Fibroblast of mammary gland (primary cell): Measurements from ENCODE around the gene CHD9.

Experiments used
- DNase-seq: peaks from one replicate; pipeline ENCODE4 v3.0.0-alpha.2; 2010; ENCODE audit warnings: low read depth
- H3K4me3 ChIP-seq: 2 replicates; pipeline ENCODE4 v1.5.1; 2011; ENCODE audit warnings: low read depth, mild to moderate bottlenecking, low read length, moderate library complexity; ENCODE audit not compliant: control insufficient read depth
- TF ChIP-seq, protein P1 (sequence below): conservative IDR thresholded peaks from 2 replicates; pipeline ENCODE4 v1.5.1; 2011; ENCODE audit warnings: low read depth, low read length, inconsistent platforms; ENCODE audit not compliant: control insufficient read depth, insufficient read depth

Gene CHD9

DNA sequence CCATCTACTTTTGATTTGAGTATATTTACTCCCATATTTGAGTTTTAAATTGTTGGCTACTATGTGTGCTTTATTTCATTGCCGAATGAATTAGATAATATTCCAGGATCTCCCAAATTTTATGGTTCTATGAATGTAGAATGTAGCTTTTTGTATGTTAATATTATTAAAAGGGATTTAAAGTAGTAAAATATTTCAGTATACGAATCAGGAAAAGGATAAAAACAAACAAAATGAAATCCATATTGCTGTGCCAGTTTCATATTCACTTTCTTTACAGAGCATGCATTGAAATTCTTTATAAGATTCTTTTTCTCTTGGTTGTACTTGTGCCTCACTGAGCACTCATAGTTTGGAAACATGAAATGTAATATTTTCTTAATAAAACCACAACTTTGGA lies 155.1 kb downstream of the CHD9 start:
- DNase-seq = no peak
- peak overlapping the region; percentile 50 for H3K4me3 ChIP-seq
- TF ChIP-seq, protein P1, sequence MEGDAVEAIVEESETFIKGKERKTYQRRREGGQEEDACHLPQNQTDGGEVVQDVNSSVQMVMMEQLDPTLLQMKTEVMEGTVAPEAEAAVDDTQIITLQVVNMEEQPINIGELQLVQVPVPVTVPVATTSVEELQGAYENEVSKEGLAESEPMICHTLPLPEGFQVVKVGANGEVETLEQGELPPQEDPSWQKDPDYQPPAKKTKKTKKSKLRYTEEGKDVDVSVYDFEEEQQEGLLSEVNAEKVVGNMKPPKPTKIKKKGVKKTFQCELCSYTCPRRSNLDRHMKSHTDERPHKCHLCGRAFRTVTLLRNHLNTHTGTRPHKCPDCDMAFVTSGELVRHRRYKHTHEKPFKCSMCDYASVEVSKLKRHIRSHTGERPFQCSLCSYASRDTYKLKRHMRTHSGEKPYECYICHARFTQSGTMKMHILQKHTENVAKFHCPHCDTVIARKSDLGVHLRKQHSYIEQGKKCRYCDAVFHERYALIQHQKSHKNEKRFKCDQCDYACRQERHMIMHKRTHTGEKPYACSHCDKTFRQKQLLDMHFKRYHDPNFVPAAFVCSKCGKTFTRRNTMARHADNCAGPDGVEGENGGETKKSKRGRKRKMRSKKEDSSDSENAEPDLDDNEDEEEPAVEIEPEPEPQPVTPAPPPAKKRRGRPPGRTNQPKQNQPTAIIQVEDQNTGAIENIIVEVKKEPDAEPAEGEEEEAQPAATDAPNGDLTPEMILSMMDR = no peak

DNA sequence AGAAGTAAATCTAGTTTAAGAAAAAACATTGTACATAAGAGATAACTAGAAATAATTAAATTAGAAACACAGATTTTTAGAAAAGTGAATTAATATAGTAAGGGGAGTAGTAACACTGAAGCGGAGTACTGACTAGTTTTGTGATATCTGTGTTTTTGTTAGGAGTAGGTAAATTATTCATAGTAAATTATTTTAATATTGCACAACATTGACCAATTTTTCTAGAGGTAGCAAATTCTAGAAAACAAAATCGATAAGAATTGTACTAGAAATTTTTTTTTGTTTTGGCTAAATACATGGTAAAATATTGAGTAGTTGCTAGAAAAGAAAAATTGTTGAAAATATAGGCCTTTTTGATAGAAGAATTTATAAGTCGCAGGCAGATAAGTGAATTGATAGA lies 156.5 kb downstream of the CHD9 start:
- TF ChIP-seq, protein P1 = no peak
- H3K4me3 ChIP-seq = no peak overlapping the region
- no peak for DNase-seq

DNA sequence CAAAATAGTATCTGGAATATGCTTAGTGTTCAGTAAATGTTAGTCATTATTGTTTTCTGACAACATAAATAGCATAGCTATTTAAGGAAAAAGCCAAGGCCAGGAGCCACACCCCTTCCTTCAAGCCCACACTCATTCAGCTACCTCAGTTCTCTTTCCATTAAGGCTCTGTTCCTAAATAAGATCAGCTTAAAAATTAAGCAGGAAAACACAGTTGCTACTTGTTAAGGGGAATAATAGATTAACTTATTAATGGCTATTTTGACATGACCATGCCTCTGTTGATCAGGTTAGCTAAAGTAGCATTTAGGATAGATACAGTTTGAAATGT lies 158.1 kb downstream of the CHD9 start:
- no peak overlapping the region for H3K4me3 ChIP-seq
- DNase-seq = no peak
- TF ChIP-seq, protein P1 = no peak

DNA sequence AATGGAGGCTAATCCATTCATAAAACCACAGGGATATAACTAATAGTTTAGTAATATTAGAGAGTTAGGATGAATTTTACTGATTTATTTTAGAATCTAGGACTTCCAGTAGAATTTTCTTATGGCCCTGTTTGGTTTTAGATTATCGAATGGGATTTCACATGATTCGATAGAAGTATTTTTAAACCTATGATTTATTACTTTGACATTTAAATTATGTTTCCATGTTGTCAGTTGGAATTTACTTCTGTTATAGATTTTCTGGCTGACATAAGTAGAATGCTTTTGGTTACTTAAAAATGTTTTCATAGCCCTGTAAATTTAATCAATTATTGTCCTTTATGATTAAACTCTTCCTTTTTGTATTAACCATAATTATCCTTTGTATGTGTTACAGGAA lies 158.8 kb downstream of the CHD9 start:
- TF ChIP-seq, protein P1 = no peak
- H3K4me3 ChIP-seq = no peak overlapping the region
- DNase-seq = no peak

DNA sequence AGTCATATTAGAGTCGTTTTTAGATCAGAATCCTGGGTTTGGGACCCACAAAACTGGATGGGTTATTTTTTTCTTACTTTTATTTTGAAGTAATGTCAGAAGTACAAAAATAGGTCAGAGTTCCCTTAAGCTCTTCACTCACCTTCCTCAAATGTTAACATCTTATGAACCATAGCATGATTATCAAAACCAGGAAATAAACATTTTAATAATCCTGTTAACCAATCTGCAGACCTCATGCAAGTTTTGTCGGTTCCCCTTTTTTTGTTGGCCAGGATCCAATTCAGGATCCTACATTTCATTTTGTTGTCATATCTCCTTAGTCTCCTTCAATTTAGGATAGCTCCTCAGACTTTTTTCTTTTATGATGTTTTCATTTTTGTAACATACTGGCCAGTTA lies 162.0 kb downstream of the CHD9 start:
- no peak overlapping the region for H3K4me3 ChIP-seq
- no peak for DNase-seq
- TF ChIP-seq, protein P1 = no peak

DNA sequence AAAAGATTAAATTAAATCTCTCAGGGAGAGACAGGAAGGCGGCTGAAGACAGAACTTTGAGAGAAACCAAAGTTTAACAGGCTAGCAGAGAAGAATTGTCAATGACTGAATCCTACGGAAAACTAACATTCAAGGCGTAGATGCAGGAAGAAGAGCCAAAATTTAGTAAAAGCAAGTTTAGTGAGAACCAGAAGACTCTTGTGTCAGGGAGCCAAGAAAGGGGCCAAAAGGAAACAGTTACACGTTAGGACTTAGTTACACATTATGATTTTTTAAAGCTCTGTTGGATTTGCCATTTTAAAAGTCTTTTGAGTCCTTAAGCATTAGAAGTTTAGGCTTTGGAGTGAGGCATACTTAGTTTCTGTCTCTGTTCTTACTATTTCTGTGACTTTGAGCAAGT lies 164.6 kb downstream of the CHD9 start:
- no peak overlapping the region for H3K4me3 ChIP-seq
- TF ChIP-seq, protein P1 = no peak
- peak; percentile 11 for DNase-seq

DNA sequence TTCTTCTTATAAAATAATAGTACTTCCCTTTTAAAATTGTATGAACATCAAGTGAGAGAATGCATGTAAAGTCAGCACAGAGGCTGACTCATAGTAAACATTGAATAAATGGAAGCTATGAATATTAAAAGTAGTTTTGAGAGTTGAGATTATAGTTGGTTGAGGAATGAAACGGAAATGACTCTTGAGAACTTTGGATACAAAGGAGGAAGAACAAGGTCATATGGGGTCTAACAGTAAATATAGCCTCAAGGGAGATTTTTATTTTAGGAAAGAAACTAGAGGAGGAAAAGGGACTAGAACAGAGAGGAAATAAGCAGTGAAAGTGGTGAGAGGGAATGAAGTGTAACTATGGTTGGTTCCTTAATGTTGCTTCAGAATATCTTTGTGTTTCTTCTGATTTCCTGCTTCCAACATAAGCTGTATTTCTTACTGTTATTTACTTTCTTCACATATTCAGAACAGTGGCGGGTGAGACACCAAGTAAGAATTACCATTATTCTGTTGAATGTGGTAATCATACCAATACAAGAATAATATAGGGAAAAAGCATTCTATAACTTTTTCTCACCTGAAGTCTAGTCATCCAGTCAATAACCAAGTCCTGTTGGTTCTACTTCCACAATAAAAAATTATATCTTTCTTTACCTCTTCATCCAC lies 165.1 kb downstream of the CHD9 start:
- no peak overlapping the region for H3K4me3 ChIP-seq

More for the DNA sequence above, 165.1 kb downstream of the CHD9 start:
- peak; percentile 37 for DNase-seq
- TF ChIP-seq, protein P1 = no peak
